HUDEP-2 (cell line): ENCODE measurements around the gene IST1.
A peak's percentile ranks its signal among the peaks of the same experiment; 100 is the strongest.
"Not testable (repeated sequence)": the region's sequence is repeated elsewhere in the genome, so short reads cannot be mapped to it uniquely, and the experiment has no call there.

Source experiments
- DNase-seq, 76 experiments: peaks; one replicate each; lab custom pipeline; 2025; ENCODE audit not compliant: unreplicated experiment in 76 of 76; lab: John Stamatoyannopoulos, UW

Gene IST1

GRCh38 chr16:71878911-71879310 lies 16.4 kb upstream of the IST1 start:
- DNase-seq: no peak

- DNase-seq: no peak
Measured at GRCh38 chr16:71880176-71880575, 15.2 kb upstream of the IST1 start.

- DNase-seq: peak in 62 of 76 experiments; percentile 8 to 80 (median 51)
Measured at GRCh38 chr16:71882505-71883167, 12.7 kb upstream of the IST1 start.

GRCh38 chr16:71883168-71883848 lies 12.0 kb upstream of the IST1 start:
- peak in 7 of 76 experiments; percentile 6 to 35 (median 17) for DNase-seq

GRCh38 chr16:71883849-71884638 lies 11.3 kb upstream of the IST1 start, which contains the start of gene ZNF821:
Gene ZNF821 (minus strand): TSS chr16:71884182. CDS start chr16:71879946, 4,236 bp downstream.
- peak in 51 of 76 experiments; percentile 7 to 62 (median 38) for DNase-seq

GRCh38 chr16:71885261-71885650 lies 10.1 kb upstream of the IST1 start:
- no peak for DNase-seq

GRCh38 chr16:71889147-71889546 lies 6.2 kb upstream of the IST1 start:
- no peak for DNase-seq

- no peak for DNase-seq
Measured at GRCh38 chr16:71893888-71894228, 1.5 kb upstream of the IST1 start.

GRCh38 chr16:71894229-71894920 lies 956 bp upstream of the IST1 start:
- peak in 29 of 76 experiments; percentile 2 to 45 (median 18) for DNase-seq

- peak in 18 of 76 experiments; percentile 4 to 61 (median 35) for DNase-seq
Measured at GRCh38 chr16:71895679-71896365, 491 bp downstream of the IST1 start.

- no peak for DNase-seq
Measured at GRCh38 chr16:71896764-71897368, 1.5 kb downstream of the IST1 start.

- DNase-seq: no peak
Measured at GRCh38 chr16:71899171-71899570, 3.8 kb downstream of the IST1 start.

GRCh38 chr16:71902656-71903365 lies 7.5 kb downstream of the IST1 start:
- no peak for DNase-seq

- no peak for DNase-seq
Measured at GRCh38 chr16:71903608-71904007, 8.3 kb downstream of the IST1 start.

- DNase-seq: no peak
Measured at GRCh38 chr16:71904239-71904638, 8.9 kb downstream of the IST1 start.

GRCh38 chr16:71905765-71906164 lies 10.4 kb downstream of the IST1 start:
- not testable (repeated sequence) for DNase-seq

GRCh38 chr16:71911121-71911520 lies 15.8 kb downstream of the IST1 start:
- no peak for DNase-seq

GRCh38 chr16:71912534-71913275 lies 17.4 kb downstream of the IST1 start:
- DNase-seq: no peak

- DNase-seq: no peak
Measured at GRCh38 chr16:71914802-71915201, 19.5 kb downstream of the IST1 start.
